HepG2 (cell line): ENCODE measurements around the gene SLC22A31. TPM values are rescaled to one million over a fixed set of nuclear protein-coding genes. Genes with fewer than 3 reads are reported as not detected.

Experiments
- AKNA ChIP-seq: sonication (generic); formaldehyde crosslinking; IDR thresholded peaks from 2 replicates; pipeline ENCODE4 v1.4.0; 2020; ENCODE audit warnings: missing genetic modification reagents, borderline replicate concordance
- CSRNP2 ChIP-seq: sonication (generic); formaldehyde crosslinking; conservative IDR thresholded peaks from 2 replicates; pipeline ENCODE4 v1.8.0; 2022; ENCODE audit warnings: low read depth, missing genetic modification reagents
- ELF3 ChIP-seq: IDR thresholded peaks from 2 replicates; pipeline ENCODE4 v1.6.1; 2016; ENCODE audit warnings: missing genetic modification reagents, missing compliant biosample characterization
- ESRRA ChIP-seq: sonication (generic); formaldehyde crosslinking; IDR thresholded peaks from 2 replicates; pipeline ENCODE4 v1.5.1; 2020; ENCODE audit warnings: mild to moderate bottlenecking, low read depth, missing genetic modification reagents
- FOXK2 ChIP-seq: fragments of 450-650 bp; IDR thresholded peaks from 2 replicates; pipeline ENCODE4 v1.6.1; 2016
- KLF12 ChIP-seq: sonication (generic); formaldehyde crosslinking; IDR thresholded peaks from 2 replicates; pipeline ENCODE4 v1.4.0; 2020; ENCODE audit warnings: missing genetic modification reagents, borderline replicate concordance
- MLLT10 ChIP-seq: sonication (generic); formaldehyde crosslinking; IDR thresholded peaks from 2 replicates; pipeline ENCODE4 v1.4.0; 2020; ENCODE audit warnings: missing genetic modification reagents
- NFIB ChIP-seq: sonication (generic); formaldehyde crosslinking; IDR thresholded peaks from 2 replicates; pipeline ENCODE4 v1.9.0; 2021; ENCODE audit warnings: missing genetic modification reagents, mild to moderate bottlenecking, borderline replicate concordance
- SIN3B ChIP-seq: fragments of 150-350 bp; IDR thresholded peaks from 2 replicates; pipeline ENCODE4 v1.6.1; 2014; ENCODE audit warnings: low read length
- TBL1XR1 ChIP-seq: fragments of 150-350 bp; IDR thresholded peaks from 2 replicates; pipeline ENCODE4 v1.6.1; 2014; ENCODE audit warnings: borderline replicate concordance, low read length; ENCODE audit not compliant: partially characterized antibody
- ZNF235 ChIP-seq: sonication (generic); formaldehyde crosslinking; IDR thresholded peaks from 2 replicates; pipeline ENCODE4 v1.8.1; 2023; ENCODE audit warnings: mild to moderate bottlenecking, missing genetic modification reagents, borderline replicate concordance
- ZNF282 ChIP-seq: fragments of 450-650 bp; IDR thresholded peaks from 2 replicates; pipeline ENCODE4 v1.6.1; 2018; ENCODE audit not compliant: partially characterized antibody
- ZNF33B ChIP-seq: sonication (generic); formaldehyde crosslinking; IDR thresholded peaks from 2 replicates; pipeline ENCODE4 v1.5.1; 2020; ENCODE audit warnings: mild to moderate bottlenecking, missing genetic modification reagents
- ZNF451 ChIP-seq: sonication (generic); formaldehyde crosslinking; IDR thresholded peaks from 2 replicates; pipeline ENCODE4 v1.5.0; 2020; ENCODE audit warnings: mild to moderate bottlenecking, missing genetic modification reagents
- ZNF672 ChIP-seq: sonication (generic); formaldehyde crosslinking; IDR thresholded peaks from 2 replicates; pipeline ENCODE4 v1.8.1; 2022; ENCODE audit warnings: missing genetic modification reagents
- polyA plus RNA-seq, 8 experiments: library from polyadenylated mRNA; depleted of rRNA in 3 of 8; stranded (reverse) in 7 of 8; unstranded in 1 of 8; fragments of >200 nt; fragmentation: Illumina TruSeq in 4 of 8; extraction: Trizol in 4 of 8; gene quantifications; 2 replicates each; pipeline versions ENCODE4 v1.2.1 to v1.2.3, GENCODE V29; 2011 to 2016; ENCODE audit warnings: low read depth in 4 of 8, missing spikeins in 1 of 8, mixed read lengths in 1 of 8; ENCODE audit not compliant: insufficient read depth in 1 of 8
- total RNA-seq, 5 experiments: library from RNA; depleted of rRNA; stranded (reverse); fragments of >200 nt; fragmentation: Illumina TruSeq; extraction: Trizol; gene quantifications; 2 replicates each; pipeline ENCODE4 v1.2.3, GENCODE V29; 2016; ENCODE audit warnings: low read depth in 1 of 5
- TF ChIP-seq, protein P1 (sequence below): sonication (generic); formaldehyde crosslinking; IDR thresholded peaks from 2 replicates; pipeline ENCODE4 v1.9.0; 2021; ENCODE audit warnings: mild to moderate bottlenecking, missing genetic modification reagents

SLC22A31 gene
- total and polyA plus RNA-seq, 2 of the 13 experiments (the other 11 are each of a cell fraction or from before 2014, with no cell fraction given) = 67.3 to 83.3 TPM

DNA sequence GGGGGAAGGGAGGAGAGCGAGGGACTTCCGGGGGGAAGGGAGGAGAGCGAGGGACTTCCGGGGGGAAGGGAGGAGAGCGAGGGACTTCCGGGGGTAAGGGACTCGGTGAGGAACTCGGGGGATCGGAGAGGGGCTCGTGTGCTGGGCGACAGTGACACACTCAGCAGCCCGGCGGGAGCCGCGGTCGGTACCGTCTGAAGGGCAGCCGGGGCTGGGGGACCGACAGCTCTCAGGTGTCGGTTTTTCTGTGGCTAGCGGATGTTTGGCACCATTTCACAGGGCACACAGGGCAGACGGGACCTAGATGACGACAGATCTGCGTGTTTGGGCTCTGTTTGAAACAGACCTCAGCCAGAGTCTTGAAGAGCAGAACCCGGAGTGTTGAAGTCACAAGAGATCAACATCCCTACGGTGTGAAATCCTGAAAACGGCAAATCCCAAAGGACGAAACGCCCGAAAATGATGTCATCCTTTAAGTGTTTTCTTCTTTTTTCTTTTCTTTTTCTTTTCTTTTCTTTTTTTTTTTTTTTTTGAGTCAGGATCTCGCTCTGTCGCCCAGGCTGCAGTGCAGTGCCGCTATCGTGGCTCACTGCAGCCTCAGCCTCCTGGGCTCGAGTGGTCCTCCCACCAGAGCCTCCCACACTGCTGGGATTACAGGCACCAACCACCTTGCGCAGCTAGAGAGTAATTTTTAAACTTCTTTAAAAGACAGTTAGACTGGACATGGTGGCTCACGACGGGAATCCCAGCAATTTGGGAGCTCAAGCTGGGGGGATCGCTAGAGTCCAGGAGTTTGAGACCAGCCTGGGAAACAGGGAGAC lies 41.1 kb upstream of the SLC22A31 start (continued):
- TF ChIP-seq, protein P1, sequence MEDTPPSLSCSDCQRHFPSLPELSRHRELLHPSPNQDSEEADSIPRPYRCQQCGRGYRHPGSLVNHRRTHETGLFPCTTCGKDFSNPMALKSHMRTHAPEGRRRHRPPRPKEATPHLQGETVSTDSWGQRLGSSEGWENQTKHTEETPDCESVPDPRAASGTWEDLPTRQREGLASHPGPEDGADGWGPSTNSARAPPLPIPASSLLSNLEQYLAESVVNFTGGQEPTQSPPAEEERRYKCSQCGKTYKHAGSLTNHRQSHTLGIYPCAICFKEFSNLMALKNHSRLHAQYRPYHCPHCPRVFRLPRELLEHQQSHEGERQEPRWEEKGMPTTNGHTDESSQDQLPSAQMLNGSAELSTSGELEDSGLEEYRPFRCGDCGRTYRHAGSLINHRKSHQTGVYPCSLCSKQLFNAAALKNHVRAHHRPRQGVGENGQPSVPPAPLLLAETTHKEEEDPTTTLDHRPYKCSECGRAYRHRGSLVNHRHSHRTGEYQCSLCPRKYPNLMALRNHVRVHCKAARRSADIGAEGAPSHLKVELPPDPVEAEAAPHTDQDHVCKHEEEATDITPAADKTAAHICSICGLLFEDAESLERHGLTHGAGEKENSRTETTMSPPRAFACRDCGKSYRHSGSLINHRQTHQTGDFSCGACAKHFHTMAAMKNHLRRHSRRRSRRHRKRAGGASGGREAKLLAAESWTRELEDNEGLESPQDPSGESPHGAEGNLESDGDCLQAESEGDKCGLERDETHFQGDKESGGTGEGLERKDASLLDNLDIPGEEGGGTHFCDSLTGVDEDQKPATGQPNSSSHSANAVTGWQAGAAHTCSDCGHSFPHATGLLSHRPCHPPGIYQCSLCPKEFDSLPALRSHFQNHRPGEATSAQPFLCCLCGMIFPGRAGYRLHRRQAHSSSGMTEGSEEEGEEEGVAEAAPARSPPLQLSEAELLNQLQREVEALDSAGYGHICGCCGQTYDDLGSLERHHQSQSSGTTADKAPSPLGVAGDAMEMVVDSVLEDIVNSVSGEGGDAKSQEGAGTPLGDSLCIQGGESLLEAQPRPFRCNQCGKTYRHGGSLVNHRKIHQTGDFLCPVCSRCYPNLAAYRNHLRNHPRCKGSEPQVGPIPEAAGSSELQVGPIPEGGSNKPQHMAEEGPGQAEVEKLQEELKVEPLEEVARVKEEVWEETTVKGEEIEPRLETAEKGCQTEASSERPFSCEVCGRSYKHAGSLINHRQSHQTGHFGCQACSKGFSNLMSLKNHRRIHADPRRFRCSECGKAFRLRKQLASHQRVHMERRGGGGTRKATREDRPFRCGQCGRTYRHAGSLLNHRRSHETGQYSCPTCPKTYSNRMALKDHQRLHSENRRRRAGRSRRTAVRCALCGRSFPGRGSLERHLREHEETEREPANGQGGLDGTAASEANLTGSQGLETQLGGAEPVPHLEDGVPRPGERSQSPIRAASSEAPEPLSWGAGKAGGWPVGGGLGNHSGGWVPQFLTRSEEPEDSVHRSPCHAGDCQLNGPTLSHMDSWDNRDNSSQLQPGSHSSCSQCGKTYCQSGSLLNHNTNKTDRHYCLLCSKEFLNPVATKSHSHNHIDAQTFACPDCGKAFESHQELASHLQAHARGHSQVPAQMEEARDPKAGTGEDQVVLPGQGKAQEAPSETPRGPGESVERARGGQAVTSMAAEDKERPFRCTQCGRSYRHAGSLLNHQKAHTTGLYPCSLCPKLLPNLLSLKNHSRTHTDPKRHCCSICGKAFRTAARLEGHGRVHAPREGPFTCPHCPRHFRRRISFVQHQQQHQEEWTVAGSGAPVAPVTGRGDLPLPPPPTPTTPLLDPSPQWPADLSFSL = no peak
- TF ChIP-seq ESRRA (no peak), MLLT10 (no peak), AKNA (CRISPR knock-in tag) (no peak), KLF12 (CRISPR knock-in tag) (no peak; the same call in 1 of the 2 replicates), ZNF282 (no peak), FOXK2 (no peak), TBL1XR1 (no peak), ZNF451 (CRISPR knock-in tag) (peak; percentile 71; the same call in 1 of the 2 replicates), SIN3B (0 out of 2 replicates have a peak, but pooled peaks have one; percentile 72), NFIB (CRISPR knock-in tag) (no peak), ZNF672 (CRISPR knock-in tag) (no peak), ELF3 (CRISPR knock-in tag) (peak; percentile 77), ZNF235 (CRISPR knock-in tag) (peak; percentile 71; the same call in 1 of the 2 replicates), ZNF33B (CRISPR knock-in tag) (no peak), CSRNP2 (CRISPR knock-in tag) (no peak)
